Measurements from ENCODE around the gene SLC25A21. TPM values are rescaled to one million over a fixed set of nuclear protein-coding genes. Genes with fewer than 3 reads are reported as not detected.

Gene SLC25A21
- total and polyA plus RNA-seq, 10 donors = 0.06 to 1.1 (median 0.22) TPM; not detected in 2

DNA sequence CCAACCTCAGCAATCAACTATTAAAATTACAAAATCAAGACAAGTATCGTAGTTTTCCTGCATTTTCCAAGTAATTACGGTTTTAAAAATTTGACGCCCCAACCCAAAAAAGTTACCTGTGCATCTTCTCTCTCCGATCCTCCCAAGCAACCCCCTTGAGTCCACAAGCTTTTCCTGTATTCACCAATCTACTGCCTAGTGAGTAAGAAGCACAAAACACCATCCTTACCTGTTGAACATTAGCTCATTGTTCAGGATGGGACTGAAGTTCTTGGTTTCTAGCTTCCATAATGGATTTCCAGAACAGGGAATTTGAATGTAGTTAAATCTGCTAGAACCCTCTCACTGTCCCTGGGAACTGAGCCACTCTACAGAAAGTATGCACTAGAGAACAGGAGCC lies 348.8 kb downstream of the SLC25A21 start:
- no peaks in the 10 kb centered on the region for H3K4me1 ChIP-seq
- H3K9me3 ChIP-seq = no peaks in the 10 kb centered on the region
- TF ChIP-seq POLR2AphosphoS5 (IDR thresholded peaks at IDR 0.05) (no peak), POLR2A (IDR thresholded peaks at IDR 0.05) (no peak)
- TF ChIP-seq, protein P1, sequence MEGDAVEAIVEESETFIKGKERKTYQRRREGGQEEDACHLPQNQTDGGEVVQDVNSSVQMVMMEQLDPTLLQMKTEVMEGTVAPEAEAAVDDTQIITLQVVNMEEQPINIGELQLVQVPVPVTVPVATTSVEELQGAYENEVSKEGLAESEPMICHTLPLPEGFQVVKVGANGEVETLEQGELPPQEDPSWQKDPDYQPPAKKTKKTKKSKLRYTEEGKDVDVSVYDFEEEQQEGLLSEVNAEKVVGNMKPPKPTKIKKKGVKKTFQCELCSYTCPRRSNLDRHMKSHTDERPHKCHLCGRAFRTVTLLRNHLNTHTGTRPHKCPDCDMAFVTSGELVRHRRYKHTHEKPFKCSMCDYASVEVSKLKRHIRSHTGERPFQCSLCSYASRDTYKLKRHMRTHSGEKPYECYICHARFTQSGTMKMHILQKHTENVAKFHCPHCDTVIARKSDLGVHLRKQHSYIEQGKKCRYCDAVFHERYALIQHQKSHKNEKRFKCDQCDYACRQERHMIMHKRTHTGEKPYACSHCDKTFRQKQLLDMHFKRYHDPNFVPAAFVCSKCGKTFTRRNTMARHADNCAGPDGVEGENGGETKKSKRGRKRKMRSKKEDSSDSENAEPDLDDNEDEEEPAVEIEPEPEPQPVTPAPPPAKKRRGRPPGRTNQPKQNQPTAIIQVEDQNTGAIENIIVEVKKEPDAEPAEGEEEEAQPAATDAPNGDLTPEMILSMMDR (IDR thresholded peaks at IDR 0.05 in 8 of 11, conservative IDR thresholded peaks at IDR 0.05 in 3 of 11) = no peak
- H3K27me3 ChIP-seq (replicated peaks in 1 of 7) = no peaks in the 10 kb centered on the region
- no peak for DNase-seq
- 65 to 70% (median 68%) methylated on average over 4 of the region's 4 CpGs for WGBS, 5 donors
- no peaks in the 10 kb centered on the region for H3K36me3 ChIP-seq
- no peak overlapping the region for H3K4me3 ChIP-seq
- no peak overlapping the region for H3K27ac ChIP-seq
- intact Hi-C loops (cut with DNase I; ENCODE audit: low total_unique reads) = no loop called here

DNA sequence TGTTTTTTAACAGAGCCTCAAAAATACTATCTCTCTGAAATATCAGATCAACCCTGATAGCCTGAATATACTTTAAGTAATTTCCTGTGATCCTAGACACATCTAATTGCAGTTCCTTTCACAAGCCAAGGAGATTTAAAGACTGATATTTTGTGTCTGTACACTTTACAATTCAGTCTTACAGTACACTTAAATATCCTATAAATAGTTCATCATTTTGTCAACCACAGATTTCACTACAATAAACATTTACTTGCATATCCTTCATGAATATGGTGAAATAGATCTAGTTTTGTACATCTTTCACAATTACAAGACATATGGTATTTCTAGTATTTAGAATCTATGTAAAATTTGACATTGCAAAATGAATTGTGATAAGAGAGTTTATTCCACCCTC lies 349.7 kb downstream of the SLC25A21 start:
- no peak overlapping the region for H3K4me3 ChIP-seq
- H3K27ac ChIP-seq = no peak overlapping the region
- no peaks in the 10 kb centered on the region for H3K36me3 ChIP-seq
- intact Hi-C loops (cut with DNase I; ENCODE audit: low total_unique reads) = no loop called here
- TF ChIP-seq, protein P1 (IDR thresholded peaks at IDR 0.05 in 8 of 11, conservative IDR thresholded peaks at IDR 0.05 in 3 of 11) = no peak
- TF ChIP-seq POLR2A (IDR thresholded peaks at IDR 0.05) (no peak), POLR2AphosphoS5 (IDR thresholded peaks at IDR 0.05) (no peak)
- H3K4me1 ChIP-seq = no peaks in the 10 kb centered on the region
- no peaks in the 10 kb centered on the region for H3K27me3 ChIP-seq (replicated peaks in 1 of 7)
- DNase-seq = no peak
- no peaks in the 10 kb centered on the region for H3K9me3 ChIP-seq

DNA sequence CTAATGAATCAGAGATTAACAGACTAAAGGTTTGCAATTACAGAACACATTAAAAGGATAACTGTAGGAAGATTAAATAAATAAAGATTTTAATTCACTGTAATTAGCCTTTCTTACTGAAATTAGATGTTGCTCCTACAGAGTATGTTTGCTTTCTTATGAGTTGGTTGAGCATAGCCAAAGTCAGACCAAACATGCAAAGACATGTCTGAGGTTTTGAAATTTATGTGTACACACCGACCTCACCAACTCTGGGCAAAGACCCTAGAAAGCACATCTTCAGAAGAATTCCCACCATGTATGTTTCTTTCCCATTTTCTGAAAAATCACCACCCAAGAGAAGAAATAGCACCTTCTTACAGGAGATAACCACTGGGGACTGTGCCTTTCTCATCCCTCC lies 351.5 kb downstream of the SLC25A21 start:
- TF ChIP-seq, protein P1 (IDR thresholded peaks at IDR 0.05 in 8 of 11, conservative IDR thresholded peaks at IDR 0.05 in 3 of 11) = no peak
- no peak for TF ChIP-seq POLR2AphosphoS5 (IDR thresholded peaks at IDR 0.05)
- no peak for TF ChIP-seq POLR2A (IDR thresholded peaks at IDR 0.05)
- 76 to 88% (median 84%) methylated on average over 1 of the region's 1 CpG for WGBS, 5 donors
- DNase-seq = no peak
- Histone ChIP-seq H3K4me1 (no peaks in the 10 kb centered on the region), H3K27me3 (replicated peaks in 1 of 7) (no peaks in the 10 kb centered on the region), H3K4me3 (no peak overlapping the region), H3K27ac (no peak overlapping the region), H3K36me3 (no peaks in the 10 kb centered on the region), H3K9me3 (no peaks in the 10 kb centered on the region)
- intact Hi-C loops (cut with DNase I; ENCODE audit: low total_unique reads) = no loop called here

DNA sequence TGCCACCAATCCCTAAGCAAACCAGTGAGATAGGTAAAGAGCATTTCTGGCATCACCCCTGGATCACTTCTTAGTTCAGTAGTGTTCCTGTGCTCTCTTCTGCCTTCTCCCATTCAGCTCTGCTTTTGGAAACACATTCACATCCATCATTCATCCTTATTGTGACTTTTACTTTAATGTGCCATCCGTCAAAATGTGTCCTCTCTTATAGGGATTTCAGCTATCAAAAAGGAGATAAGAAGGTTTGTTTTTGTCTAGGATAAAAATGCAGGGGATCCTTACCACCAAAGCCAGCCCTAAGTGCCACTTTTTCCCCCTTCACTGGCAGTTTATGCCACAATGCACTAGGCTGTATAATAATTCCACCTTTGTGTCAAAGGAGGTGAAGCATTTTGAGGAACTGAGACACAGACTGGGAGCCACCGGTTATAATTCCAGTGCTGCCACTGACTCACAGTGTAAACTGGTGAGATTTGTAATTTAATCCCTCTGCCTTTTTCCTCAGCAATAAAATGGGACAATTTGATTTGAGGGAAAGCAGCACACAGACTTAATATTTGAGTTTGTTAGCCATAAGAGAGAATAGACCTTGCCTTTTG lies 352.2 kb downstream of the SLC25A21 start:
- H3K4me3 ChIP-seq = no peak overlapping the region
- no peaks in the 10 kb centered on the region for H3K9me3 ChIP-seq
- TF ChIP-seq POLR2A (IDR thresholded peaks at IDR 0.05) (no peak), POLR2AphosphoS5 (IDR thresholded peaks at IDR 0.05) (no peak)
- TF ChIP-seq, protein P1 (IDR thresholded peaks at IDR 0.05 in 8 of 11, conservative IDR thresholded peaks at IDR 0.05 in 3 of 11) = no peak
- H3K4me1 ChIP-seq = no peaks in the 10 kb centered on the region
- 45 to 75% (median 69%) methylated on average over 2 of the region's 2 CpGs for WGBS, 5 donors
- H3K27ac ChIP-seq = no peak overlapping the region
- intact Hi-C loops (cut with DNase I; ENCODE audit: low total_unique reads) = no loop called here
- no peak for DNase-seq
- no peaks in the 10 kb centered on the region for H3K36me3 ChIP-seq
- no peaks in the 10 kb centered on the region for H3K27me3 ChIP-seq (replicated peaks in 1 of 7)
